IMR-90 (cell line): ENCODE measurements around the gene RPS19. TPM values are rescaled to one million over a fixed set of nuclear protein-coding genes. Genes with fewer than 3 reads are reported as not detected.

Source experiments
- ATAC-seq: fragments of 200-7000 bp; cut with Tn5 transposase; 2 replicates; pipeline ENCODE4 v1.9.1; 2020; ENCODE audit warnings: low read depth, mild to moderate bottlenecking, moderate library complexity
- BruUV-seq: library from RNA; stranded (reverse); fragments of 400-500 nt; replicated peaks from 2 replicates; lab custom pipeline; 2021; lab: Mats Ljungman, UMichigan
- CTCF ChIA-PET: fragments of 300-600 bp; formaldehyde crosslinking; extraction: SDS; loops from one replicate; lab custom pipeline; 2021; ENCODE audit warnings: antibody characterized with exemption; lab: Yijun Ruan, JAX
- POLR2A ChIA-PET: fragments of 300-600 bp; sonication (Branson Sonifier 250); formaldehyde crosslinking; loops from one replicate; lab custom pipeline; 2022; ENCODE audit warnings: antibody characterized with exemption; ENCODE audit not compliant: unreplicated experiment; lab: Charles Lee
- DNase-seq: peaks from one replicate; pipeline ENCODE4 v3.0.0; 2013
- H2AFZ ChIP-seq: replicated peaks from 2 replicates; pipeline ENCODE3; 2013; ENCODE audit warnings: low read length, mild to moderate bottlenecking; ENCODE audit not compliant: poor library complexity
- H2AK5ac ChIP-seq: 2 replicates; pipeline ENCODE4 v1.6.1; 2013; ENCODE audit warnings: low read depth, low read length, inconsistent platforms
- H2AK9ac ChIP-seq: replicated peaks from 2 replicates; pipeline ENCODE3; 2013; ENCODE audit warnings: mild to moderate bottlenecking, low read depth, low read length, moderate library complexity; ENCODE audit not compliant: poor library complexity
- H2BK120ac ChIP-seq: 2 replicates; pipeline ENCODE4 v1.6.1; 2013; ENCODE audit warnings: low read depth, low read length, inconsistent platforms
- H2BK15ac ChIP-seq: 3 replicates; pipeline ENCODE4 v1.6.1; 2013; ENCODE audit warnings: low read depth, low read length, inconsistent platforms
- H2BK20ac ChIP-seq: 2 replicates; pipeline ENCODE4 v1.6.1; 2013; ENCODE audit warnings: low read depth, mild to moderate bottlenecking, inconsistent platforms, low read length, moderate library complexity
- H2BK5ac ChIP-seq: 2 replicates; pipeline ENCODE4 v1.6.1; 2013; ENCODE audit warnings: mild to moderate bottlenecking, low read depth, low read length, inconsistent platforms; ENCODE audit not compliant: poor library complexity, severe bottlenecking
- H3K14ac ChIP-seq: replicated peaks from 2 replicates; pipeline ENCODE4 v1.6.1; 2013; ENCODE audit warnings: low read depth, low read length, inconsistent platforms
- H3K18ac ChIP-seq: 2 replicates; pipeline ENCODE4 v1.6.1; 2013; ENCODE audit warnings: low read depth, low read length, control low read depth
- H3K23ac ChIP-seq: 2 replicates; pipeline ENCODE4 v1.6.1; 2013; ENCODE audit warnings: low read depth, low read length, inconsistent platforms
- H3K27ac ChIP-seq: 2 replicates; pipeline ENCODE4 v1.5.1; 2013; ENCODE audit warnings: mild to moderate bottlenecking, control low read depth, low read length; ENCODE audit not compliant: insufficient read depth
- H3K27me3 ChIP-seq: 2 replicates; pipeline ENCODE4 v1.6.1; 2013; ENCODE audit warnings: low read length; ENCODE audit not compliant: control insufficient read depth, insufficient read depth
- H3K36me3 ChIP-seq: 2 replicates; pipeline ENCODE4 v1.6.1; 2013; ENCODE audit warnings: low read length, mixed read lengths; ENCODE audit not compliant: control insufficient read depth, insufficient read depth
- H3K4ac ChIP-seq: 2 replicates; pipeline ENCODE4 v1.6.1; 2013; ENCODE audit warnings: low read depth, low read length, inconsistent platforms
- H3K4me1 ChIP-seq: 2 replicates; pipeline ENCODE4 v1.6.1; 2013; ENCODE audit warnings: low read length, mixed read lengths; ENCODE audit not compliant: control insufficient read depth, insufficient read depth
- H3K4me2 ChIP-seq: 2 replicates; pipeline ENCODE4 v1.6.1; 2013; ENCODE audit warnings: low read depth, mild to moderate bottlenecking, control low read depth, low read length, moderate library complexity
- H3K4me3 ChIP-seq: 2 replicates; pipeline ENCODE4 v1.5.1; 2013; ENCODE audit warnings: low read depth, mild to moderate bottlenecking, control low read depth, low read length, moderate library complexity; ENCODE audit not compliant: insufficient read depth
- H3K56ac ChIP-seq: 2 replicates; pipeline ENCODE4 v1.6.1; 2013; ENCODE audit warnings: low read length, inconsistent platforms; ENCODE audit not compliant: insufficient read depth; ENCODE audit errors: extremely low read depth
- H3K79me1 ChIP-seq, 2 experiments: 2 replicates each; pipeline ENCODE4 v1.6.1; 2013; ENCODE audit warnings: low read length in 2 of 2, inconsistent platforms in 1 of 2, low read depth in 1 of 2
- H3K9ac ChIP-seq: 2 replicates; pipeline ENCODE4 v1.6.1; 2013; ENCODE audit warnings: low read depth, low read length, control low read depth
- H3K9me1 ChIP-seq: 2 replicates; pipeline ENCODE4 v1.6.1; 2013; ENCODE audit warnings: low read length, inconsistent platforms; ENCODE audit not compliant: insufficient read depth
- H3K9me3 ChIP-seq: 2 replicates; pipeline ENCODE4 v1.6.1; 2013; ENCODE audit warnings: low read length; ENCODE audit not compliant: control insufficient read depth, insufficient read depth
- H4K20me1 ChIP-seq: 2 replicates; pipeline ENCODE4 v1.6.1; 2013; ENCODE audit warnings: low read length, inconsistent platforms; ENCODE audit not compliant: insufficient read depth
- H4K5ac ChIP-seq: 2 replicates; pipeline ENCODE4 v1.6.1; 2013; ENCODE audit warnings: mild to moderate bottlenecking, low read depth, low read length, control low read depth
- H4K8ac ChIP-seq, 2 experiments: 2 replicates each; pipeline ENCODE4 v1.6.1; 2013; ENCODE audit warnings: low read depth in 2 of 2, low read length in 2 of 2, control low read depth in 1 of 2, inconsistent platforms in 1 of 2
- H4K91ac ChIP-seq: 2 replicates; pipeline ENCODE4 v1.6.1; 2013; ENCODE audit warnings: low read depth, low read length, inconsistent platforms; ENCODE audit not compliant: insufficient read depth
- BHLHE40 ChIP-seq: fragments of 150-350 bp; IDR thresholded peaks from 2 replicates; pipeline ENCODE4 v1.6.1; 2016; ENCODE audit warnings: mild to moderate bottlenecking, low read depth, low read length
- CHD1 ChIP-seq: IDR thresholded peaks from 2 replicates; pipeline ENCODE4 v1.6.1; 2012; ENCODE audit warnings: low read depth, low read length, improper control_type of control experiment
- MAFK ChIP-seq: IDR thresholded peaks from 2 replicates; pipeline ENCODE4 v1.6.1; 2012; ENCODE audit warnings: low read depth, low read length, improper control_type of control experiment
- MAZ ChIP-seq: IDR thresholded peaks from 2 replicates; pipeline ENCODE4 v1.6.1; 2012; ENCODE audit warnings: low read depth, mild to moderate bottlenecking, low read length, improper control_type of control experiment, moderate library complexity, borderline replicate concordance
- MXI1 ChIP-seq: IDR thresholded peaks from 2 replicates; pipeline ENCODE4 v1.6.1; 2012; ENCODE audit warnings: low read depth, mild to moderate bottlenecking, low read length, moderate library complexity, borderline replicate concordance
- NFE2L2 ChIP-seq: fragments of 150-350 bp; IDR thresholded peaks from 2 replicates; pipeline ENCODE4 v1.6.1; 2016; ENCODE audit warnings: low read depth, mild to moderate bottlenecking, low read length
- RAD21 ChIP-seq: IDR thresholded peaks from 2 replicates; pipeline ENCODE4 v1.6.1; 2012; ENCODE audit warnings: low read length, improper control_type of control experiment
- RCOR1 ChIP-seq: IDR thresholded peaks from 2 replicates; pipeline ENCODE4 v1.6.1; 2012; ENCODE audit warnings: mild to moderate bottlenecking, low read length, improper control_type of control experiment; ENCODE audit not compliant: insufficient replicate concordance
- RFX5 ChIP-seq: IDR thresholded peaks from 2 replicates; pipeline ENCODE4 v1.8.0; 2012; ENCODE audit warnings: low read depth, mild to moderate bottlenecking, low read length, moderate library complexity
- SMC3 ChIP-seq: fragments of 150-350 bp; IDR thresholded peaks from 2 replicates; pipeline ENCODE4 v1.6.1; 2016; ENCODE audit warnings: low read depth, mild to moderate bottlenecking, antibody characterized with exemption, low read length, moderate library complexity
- WGBS, 2 experiments: methylation state at CpG; one replicate each; pipeline versions ENCODE4 v1.1.5 to v1.1.7; 2013; ENCODE audit warnings: missing lambda C conversion rate in 2 of 2; ENCODE audit not compliant: insufficient read length in 1 of 2; ENCODE audit errors: extremely low coverage in 2 of 2; 5-methylcytosine and 5-hydroxymethylcytosine counted together
- dilution Hi-C: fragments of 300-500 bp; cut with HindIII; formaldehyde crosslinking; loops from one replicate; pipeline ENCODE4 v1.14.3; 2018; ENCODE audit warnings: low sequenced_read_pairs; ENCODE audit not compliant: unreplicated experiment
- in situ Hi-C: fragments of 300-500 bp; cut with MboI; formaldehyde crosslinking; loops from 3 replicates; pipeline ENCODE4 v1.14.3; 2019; ENCODE audit warnings: low sequenced_read_pairs, inconsistent platforms, mixed read lengths
- intact Hi-C: fragments of 100-400 bp; cut with micrococcal nuclease; formaldehyde crosslinking; loops from 2 replicates; pipeline ENCODE4 v1.10.0; 2022
- polyA plus RNA-seq, 3 experiments: library from polyadenylated mRNA; depleted of rRNA; stranded (reverse); fragments of >200 nt; gene quantifications; 2 replicates each; pipeline ENCODE4 v1.2.3, GENCODE V29; 2012; ENCODE audit warnings: low replicate concordance in 1 of 3
- total RNA-seq: library from RNA; depleted of rRNA; stranded (reverse); fragments of >200 nt; gene quantifications from 2 replicates; pipeline ENCODE4 v1.2.3, GENCODE V29; 2012
- TF ChIP-seq, protein P1 (sequence below): conservative IDR thresholded peaks from 2 replicates; pipeline ENCODE4 v1.5.1; 2012; ENCODE audit warnings: mild to moderate bottlenecking, low read depth, low read length, improper control_type of control experiment
- TF ChIP-seq, protein P2 (sequence below): fragments of 150-350 bp; IDR thresholded peaks from 2 replicates; pipeline ENCODE4 v1.6.1; 2017; ENCODE audit warnings: mild to moderate bottlenecking, antibody characterized with exemption, low read length, low read depth
- TF ChIP-seq, protein P3 (sequence below): fragments of 150-350 bp; IDR thresholded peaks from 2 replicates; pipeline ENCODE4 v1.6.1; 2016; ENCODE audit warnings: low read depth, mild to moderate bottlenecking, low read length, moderate library complexity, borderline replicate concordance

Gene RPS19
- total and polyA plus RNA-seq, 2 of the 4 experiments (the other 2 are of a cell fraction), result 230 to 3,988 TPM

DNA sequence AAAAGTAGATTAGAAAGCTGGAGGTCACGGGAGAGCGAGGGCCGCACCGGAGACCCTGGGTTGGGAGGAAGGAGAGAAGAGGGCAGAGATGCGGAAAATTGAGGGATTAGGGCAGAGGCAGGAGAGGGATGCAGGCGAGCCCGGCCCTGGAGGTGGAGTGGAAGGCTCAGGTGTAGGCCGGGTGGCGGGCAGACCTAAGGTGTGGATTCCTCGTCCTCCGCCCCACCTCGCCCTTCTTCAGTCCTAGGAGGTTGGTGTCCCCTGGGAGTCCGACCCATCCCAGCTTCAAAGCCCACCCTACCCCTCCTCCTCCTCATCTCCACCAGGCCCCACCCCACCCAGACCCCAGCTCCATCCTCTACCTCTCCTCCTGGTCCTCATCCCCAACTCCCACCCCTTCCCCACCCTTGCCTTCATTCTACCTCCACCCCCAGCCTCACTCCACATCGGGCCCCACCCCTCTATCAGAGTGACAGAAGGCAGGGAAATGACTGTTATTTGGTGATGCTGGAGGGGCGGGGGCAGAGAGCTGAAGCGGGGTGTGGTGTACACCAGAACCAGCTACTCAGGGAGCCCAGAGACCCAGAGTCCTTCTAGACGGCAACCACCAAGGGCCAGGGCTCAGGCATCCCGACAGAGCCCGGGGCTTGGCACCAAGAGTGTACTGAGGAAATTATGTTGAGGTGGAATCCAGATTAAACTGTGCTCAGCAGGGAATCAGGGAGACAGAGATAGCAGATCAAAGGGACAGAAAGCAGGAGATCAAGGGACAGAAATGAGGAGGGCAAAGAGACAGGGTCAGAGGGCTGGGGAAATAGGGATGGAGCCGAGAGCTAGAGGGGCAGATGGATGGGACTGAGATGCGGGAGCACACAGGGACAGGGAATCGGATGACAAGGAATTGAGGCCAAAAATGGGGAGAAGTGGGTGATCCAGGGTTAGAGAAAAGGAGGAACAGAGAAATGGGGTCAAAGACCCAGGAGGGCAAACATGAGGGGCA lies 61.8 kb downstream of the RPS19 start:
- intact Hi-C loops, result no loop called here
- Histone ChIP-seq H4K8ac (no peak overlapping the region), H3K27ac (no peak overlapping the region), H3K9me3 (peaks cover 3% of the 10 kb centered on the region; the same call in 1 of the 2 replicates), H3K23ac (no peak overlapping the region), H3K27me3 (peaks cover 85% of the 10 kb centered on the region), H2AK9ac (peak overlapping the region; percentile 42), H3K4me2 (no peak overlapping the region), H3K9ac (no peak overlapping the region), H2BK20ac (no peak overlapping the region), H4K91ac (no peak overlapping the region), H3K18ac (no peak overlapping the region), H3K4me3 (no peak overlapping the region), H3K4ac (no peak overlapping the region), H3K9me1 (peaks cover 20% of the 10 kb centered on the region), H3K4me1 (no peaks in the 10 kb centered on the region), H3K14ac (no peak overlapping the region), H3K79me1 (no peaks in the 10 kb centered on the region), H2AK5ac (no peak overlapping the region), H2AFZ (no peak overlapping the region), H3K36me3 (no peaks in the 10 kb centered on the region), H3K56ac (no peak overlapping the region), H2BK120ac (no peak overlapping the region), H2BK5ac (no peak overlapping the region), H4K5ac (no peak overlapping the region), H4K20me1 (peaks cover 27% of the 10 kb centered on the region), H2BK15ac (no peak overlapping the region)
- 21% methylated on average over 4 of the region's 22 CpGs; no CpG with 5 or more reads in 1 of the 2 experiments for WGBS, 2 experiments
- DNase-seq (no peak), ATAC-seq (no peak)
- in situ Hi-C loops, result no loop called here
- no TSS peak for BruUV-seq
- TF ChIP-seq NFE2L2 (no peak), RAD21 (no peak), RCOR1 (no peak), MAZ (no peak), MXI1 (no peak), SMC3 (no peak), CHD1 (no peak), MAFK (no peak), BHLHE40 (no peak), RFX5 (no peak)
- TF ChIP-seq, protein P1, sequence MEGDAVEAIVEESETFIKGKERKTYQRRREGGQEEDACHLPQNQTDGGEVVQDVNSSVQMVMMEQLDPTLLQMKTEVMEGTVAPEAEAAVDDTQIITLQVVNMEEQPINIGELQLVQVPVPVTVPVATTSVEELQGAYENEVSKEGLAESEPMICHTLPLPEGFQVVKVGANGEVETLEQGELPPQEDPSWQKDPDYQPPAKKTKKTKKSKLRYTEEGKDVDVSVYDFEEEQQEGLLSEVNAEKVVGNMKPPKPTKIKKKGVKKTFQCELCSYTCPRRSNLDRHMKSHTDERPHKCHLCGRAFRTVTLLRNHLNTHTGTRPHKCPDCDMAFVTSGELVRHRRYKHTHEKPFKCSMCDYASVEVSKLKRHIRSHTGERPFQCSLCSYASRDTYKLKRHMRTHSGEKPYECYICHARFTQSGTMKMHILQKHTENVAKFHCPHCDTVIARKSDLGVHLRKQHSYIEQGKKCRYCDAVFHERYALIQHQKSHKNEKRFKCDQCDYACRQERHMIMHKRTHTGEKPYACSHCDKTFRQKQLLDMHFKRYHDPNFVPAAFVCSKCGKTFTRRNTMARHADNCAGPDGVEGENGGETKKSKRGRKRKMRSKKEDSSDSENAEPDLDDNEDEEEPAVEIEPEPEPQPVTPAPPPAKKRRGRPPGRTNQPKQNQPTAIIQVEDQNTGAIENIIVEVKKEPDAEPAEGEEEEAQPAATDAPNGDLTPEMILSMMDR, result no peak
- TF ChIP-seq, protein P2, sequence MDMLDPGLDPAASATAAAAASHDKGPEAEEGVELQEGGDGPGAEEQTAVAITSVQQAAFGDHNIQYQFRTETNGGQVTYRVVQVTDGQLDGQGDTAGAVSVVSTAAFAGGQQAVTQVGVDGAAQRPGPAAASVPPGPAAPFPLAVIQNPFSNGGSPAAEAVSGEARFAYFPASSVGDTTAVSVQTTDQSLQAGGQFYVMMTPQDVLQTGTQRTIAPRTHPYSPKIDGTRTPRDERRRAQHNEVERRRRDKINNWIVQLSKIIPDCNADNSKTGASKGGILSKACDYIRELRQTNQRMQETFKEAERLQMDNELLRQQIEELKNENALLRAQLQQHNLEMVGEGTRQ, result no peak
- TF ChIP-seq, protein P3, sequence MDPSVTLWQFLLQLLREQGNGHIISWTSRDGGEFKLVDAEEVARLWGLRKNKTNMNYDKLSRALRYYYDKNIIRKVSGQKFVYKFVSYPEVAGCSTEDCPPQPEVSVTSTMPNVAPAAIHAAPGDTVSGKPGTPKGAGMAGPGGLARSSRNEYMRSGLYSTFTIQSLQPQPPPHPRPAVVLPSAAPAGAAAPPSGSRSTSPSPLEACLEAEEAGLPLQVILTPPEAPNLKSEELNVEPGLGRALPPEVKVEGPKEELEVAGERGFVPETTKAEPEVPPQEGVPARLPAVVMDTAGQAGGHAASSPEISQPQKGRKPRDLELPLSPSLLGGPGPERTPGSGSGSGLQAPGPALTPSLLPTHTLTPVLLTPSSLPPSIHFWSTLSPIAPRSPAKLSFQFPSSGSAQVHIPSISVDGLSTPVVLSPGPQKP, result no peak
- dilution Hi-C loops, result no loop called here
- CTCF ChIA-PET, result no interaction called here
- POLR2A ChIA-PET, result no interaction called here
